Gastrocnemius medialis (tissue), 4 donors: ENCODE data around the gene AAK1.

ENCODE experiments used
- CTCF ChIP-seq, 5 experiments: fragments of 450-650 bp in 3 of 5; fragments of 200-600 bp in 2 of 5; sonication (generic) in 2 of 5; IDR thresholded peaks in 4 of 5; conservative IDR thresholded peaks in 1 of 5; 1 replicate in 4 of 5; 2 replicates in 1 of 5; pipeline ENCODE4 v1.5.1; 2016 to 2019; ENCODE audit warnings: antibody characterized with exemption in 5 of 5, mild to moderate bottlenecking in 3 of 5, moderate library complexity in 3 of 5
- POLR2A ChIP-seq, 2 donors: fragments of 450-650 bp; IDR thresholded peaks; one replicate each; pipeline ENCODE4 v1.6.1; 2017; ENCODE audit warnings: antibody characterized with exemption in 2 of 2, mild to moderate bottlenecking in 2 of 2, moderate library complexity in 2 of 2

GRCh38 chr2:69489793-69490192, 153.7 kb downstream of the AAK1 start:
- no peak for TF ChIP-seq POLR2A (IDR thresholded peaks at IDR 0.05)
- no peak for TF ChIP-seq CTCF (IDR thresholded peaks at IDR 0.05 in 4 of 5, conservative IDR thresholded peaks at IDR 0.05 in 1 of 5)
